ENCODE measurements around the gene PLEKHG4B. TPM values are rescaled to one million over a fixed set of nuclear protein-coding genes. Genes with fewer than 3 reads are reported as not detected.

The PLEKHG4B gene, protein sequence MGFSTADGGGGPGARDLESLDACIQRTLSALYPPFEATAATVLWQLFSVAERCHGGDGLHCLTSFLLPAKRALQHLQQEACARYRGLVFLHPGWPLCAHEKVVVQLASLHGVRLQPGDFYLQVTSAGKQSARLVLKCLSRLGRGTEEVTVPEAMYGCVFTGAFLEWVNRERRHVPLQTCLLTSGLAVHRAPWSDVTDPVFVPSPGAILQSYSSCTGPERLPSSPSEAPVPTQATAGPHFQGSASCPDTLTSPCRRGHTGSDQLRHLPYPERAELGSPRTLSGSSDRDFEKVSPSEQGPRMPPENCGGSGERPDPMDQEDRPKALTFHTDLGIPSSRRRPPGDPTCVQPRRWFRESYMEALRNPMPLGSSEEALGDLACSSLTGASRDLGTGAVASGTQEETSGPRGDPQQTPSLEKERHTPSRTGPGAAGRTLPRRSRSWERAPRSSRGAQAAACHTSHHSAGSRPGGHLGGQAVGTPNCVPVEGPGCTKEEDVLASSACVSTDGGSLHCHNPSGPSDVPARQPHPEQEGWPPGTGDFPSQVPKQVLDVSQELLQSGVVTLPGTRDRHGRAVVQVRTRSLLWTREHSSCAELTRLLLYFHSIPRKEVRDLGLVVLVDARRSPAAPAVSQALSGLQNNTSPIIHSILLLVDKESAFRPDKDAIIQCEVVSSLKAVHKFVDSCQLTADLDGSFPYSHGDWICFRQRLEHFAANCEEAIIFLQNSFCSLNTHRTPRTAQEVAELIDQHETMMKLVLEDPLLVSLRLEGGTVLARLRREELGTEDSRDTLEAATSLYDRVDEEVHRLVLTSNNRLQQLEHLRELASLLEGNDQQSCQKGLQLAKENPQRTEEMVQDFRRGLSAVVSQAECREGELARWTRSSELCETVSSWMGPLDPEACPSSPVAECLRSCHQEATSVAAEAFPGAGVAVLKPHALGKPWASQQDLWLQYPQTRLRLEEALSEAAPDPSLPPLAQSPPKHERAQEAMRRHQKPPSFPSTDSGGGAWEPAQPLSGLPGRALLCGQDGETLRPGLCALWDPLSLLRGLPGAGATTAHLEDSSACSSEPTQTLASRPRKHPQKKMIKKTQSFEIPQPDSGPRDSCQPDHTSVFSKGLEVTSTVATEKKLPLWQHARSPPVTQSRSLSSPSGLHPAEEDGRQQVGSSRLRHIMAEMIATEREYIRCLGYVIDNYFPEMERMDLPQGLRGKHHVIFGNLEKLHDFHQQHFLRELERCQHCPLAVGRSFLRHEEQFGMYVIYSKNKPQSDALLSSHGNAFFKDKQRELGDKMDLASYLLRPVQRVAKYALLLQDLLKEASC (N-terminal part only)
- 0.88 to 1.7 TPM (median 1.4 TPM) in 5 replicates for total RNA-seq (2022; extraction: Qiagen RNA extraction)

DNA sequence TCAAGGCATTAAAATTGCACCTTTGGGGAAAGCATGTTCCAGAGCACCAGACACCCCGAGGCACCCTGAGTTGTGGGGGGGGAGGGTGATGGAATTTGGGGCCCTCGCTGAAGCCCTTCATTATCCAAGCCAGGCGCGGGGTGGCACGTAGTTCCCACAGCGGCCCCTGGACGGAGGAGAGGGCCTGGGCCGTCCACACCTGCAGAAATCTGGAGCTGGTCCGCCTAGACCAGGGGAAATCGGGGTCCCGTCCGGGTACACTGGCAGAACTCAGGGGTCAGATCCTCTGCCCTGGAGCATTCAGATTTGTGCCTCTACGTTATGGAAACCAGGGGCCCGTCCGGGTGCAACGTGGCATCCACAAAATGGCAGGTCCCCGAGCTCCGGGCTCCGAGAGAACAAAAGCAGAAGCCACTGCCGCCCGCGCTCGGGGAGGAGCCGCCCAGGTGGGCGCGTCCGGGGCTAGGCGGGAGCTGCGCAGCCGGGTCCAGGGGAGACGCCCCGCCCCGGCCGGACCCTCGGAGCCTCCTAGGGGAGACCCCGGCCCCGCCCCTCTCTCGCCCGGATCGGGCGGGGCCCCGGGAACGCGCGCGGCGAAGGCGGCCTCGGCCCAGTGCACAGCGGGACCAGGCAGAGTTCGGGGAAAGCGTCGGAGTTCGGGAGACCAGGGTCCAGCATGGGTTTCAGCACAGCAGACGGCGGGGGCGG is at the start of gene PLEKHG4B:
Gene PLEKHG4B, plus strand, starts transcription at position 613 of the 708 bp plus-strand sequence. Its CDS starts 64 bp downstream, at position 677.

DNA sequence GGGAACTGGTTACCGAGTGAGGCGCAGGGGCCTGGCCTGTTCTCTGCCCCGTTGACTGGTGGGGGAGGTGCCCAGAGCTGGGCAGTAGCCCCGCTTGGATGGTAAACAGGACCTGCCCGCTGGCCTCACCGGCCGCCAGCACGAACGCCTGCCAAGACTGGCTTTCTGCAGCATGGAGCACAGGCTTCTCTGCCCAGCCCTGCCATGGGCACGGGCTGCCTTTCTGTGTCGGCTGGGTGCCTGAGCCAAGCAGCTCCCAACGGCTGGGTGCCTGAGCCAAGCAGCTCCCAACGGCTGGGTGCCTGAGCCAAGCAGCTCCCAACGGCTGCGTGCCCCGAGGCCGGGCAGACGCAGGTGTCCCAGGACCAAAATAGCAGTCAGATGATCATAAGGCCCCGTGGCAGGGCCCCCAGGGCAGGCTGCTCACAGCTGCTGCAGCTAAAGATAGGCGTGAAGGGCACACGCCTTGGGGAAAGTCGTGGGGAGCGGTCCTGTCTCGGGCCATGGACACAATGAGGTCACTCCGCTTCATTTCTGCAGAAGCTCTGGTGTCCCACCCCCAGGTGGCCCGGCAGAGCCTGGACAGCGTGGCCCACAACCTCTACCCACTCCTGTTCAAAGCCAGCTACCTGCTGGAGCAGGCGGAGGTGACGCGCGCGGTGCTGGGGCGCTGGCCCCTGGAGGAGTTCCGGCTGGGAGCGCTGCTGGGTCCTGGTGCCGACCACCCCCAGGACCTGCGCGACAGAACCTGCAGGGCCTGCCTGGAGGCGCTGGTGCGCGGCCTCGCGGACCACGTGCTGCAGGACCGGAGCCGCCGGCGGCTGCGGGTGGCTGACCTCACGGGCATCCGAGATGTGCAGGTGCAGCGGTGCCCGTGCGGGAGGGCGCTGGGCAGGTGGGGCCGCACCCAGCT is 99.3 kb downstream of the PLEKHG4B start, which contains the start of gene LRRC14B:
Gene LRRC14B, plus strand, starts transcription at position 460 of the 913 bp plus-strand sequence. Its CDS starts 44 bp downstream, at position 504.

GRCh38 chr5:217494-218456 is 125.8 kb downstream of the PLEKHG4B start, which contains the start of the genes CCDC127 and SDHA:
Gene CCDC127, minus strand, starts transcription at chr5:218153. Its CDS starts 1,304 bp downstream, at chr5:216849.
Gene SDHA, plus strand, starts transcription at chr5:218320. Its CDS starts 36 bp downstream, at chr5:218356.

Other genes starting within 250 kb of the PLEKHG4B start
- not detected in 5 replicates for gene LRRC14B, start 99.3 kb downstream of the PLEKHG4B start, total RNA-seq (2022; extraction: Qiagen RNA extraction)
- 5.3 to 7.2 TPM (median 5.8 TPM) in 5 replicates for gene CCDC127, start 126.0 kb downstream of the PLEKHG4B start, total RNA-seq (2022; extraction: Qiagen RNA extraction)
- 103 to 125 TPM (median 124 TPM) in 5 replicates for gene SDHA, start 126.2 kb downstream of the PLEKHG4B start, total RNA-seq (2022; extraction: Qiagen RNA extraction)
- 153 to 195 TPM (median 187 TPM) in 5 replicates for gene PDCD6, start 179.5 kb downstream of the PLEKHG4B start, total RNA-seq (2022; extraction: Qiagen RNA extraction)
- gene AHRR, start 229.5 kb downstream of the PLEKHG4B start, total RNA-seq (2022; extraction: Qiagen RNA extraction) = 3.2 to 4.5 TPM (median 3.8 TPM) in 5 replicates

Data from A549 treated with Mapracorat at 1 μM for 4 hours (cell line).